Muscle layer of duodenum (tissue), 2 donors: ENCODE measurements around the gene SLC25A51.

ENCODE experiments used
- H3K27ac ChIP-seq: one replicate; pipeline ENCODE4 v1.7.0; 2013; ENCODE audit warnings: mild to moderate bottlenecking, low read length
- H3K27me3 ChIP-seq: one replicate; pipeline ENCODE4 v1.7.0; 2013; ENCODE audit warnings: low read depth, mild to moderate bottlenecking, control low read depth, low read length
- H3K36me3 ChIP-seq, 2 donors: one replicate each; pipeline ENCODE4 v1.7.0; 2013; ENCODE audit warnings: low read length in 2 of 2, control low read depth in 1 of 2, mild to moderate bottlenecking in 1 of 2; ENCODE audit not compliant: insufficient read depth in 2 of 2, control insufficient read depth in 1 of 2
- H3K4me1 ChIP-seq, 2 donors: one replicate each; pipeline ENCODE4 v1.7.0; 2013; ENCODE audit warnings: low read length in 2 of 2, mild to moderate bottlenecking in 2 of 2, control low read depth in 1 of 2, moderate library complexity in 1 of 2; ENCODE audit not compliant: insufficient read depth in 2 of 2, control insufficient read depth in 1 of 2
- H3K4me3 ChIP-seq, 2 donors: one replicate each; pipeline ENCODE4 v1.7.0; 2013; ENCODE audit warnings: low read length in 2 of 2, low read depth in 1 of 2, mild to moderate bottlenecking in 1 of 2
- H3K9me3 ChIP-seq, 2 donors: one replicate each; pipeline ENCODE4 v1.7.0; 2013; ENCODE audit warnings: low read length in 2 of 2, control low read depth in 1 of 2, mild to moderate bottlenecking in 1 of 2; ENCODE audit not compliant: control insufficient read depth in 1 of 2
- donor health status: healthy.

SLC25A51 gene

DNA sequence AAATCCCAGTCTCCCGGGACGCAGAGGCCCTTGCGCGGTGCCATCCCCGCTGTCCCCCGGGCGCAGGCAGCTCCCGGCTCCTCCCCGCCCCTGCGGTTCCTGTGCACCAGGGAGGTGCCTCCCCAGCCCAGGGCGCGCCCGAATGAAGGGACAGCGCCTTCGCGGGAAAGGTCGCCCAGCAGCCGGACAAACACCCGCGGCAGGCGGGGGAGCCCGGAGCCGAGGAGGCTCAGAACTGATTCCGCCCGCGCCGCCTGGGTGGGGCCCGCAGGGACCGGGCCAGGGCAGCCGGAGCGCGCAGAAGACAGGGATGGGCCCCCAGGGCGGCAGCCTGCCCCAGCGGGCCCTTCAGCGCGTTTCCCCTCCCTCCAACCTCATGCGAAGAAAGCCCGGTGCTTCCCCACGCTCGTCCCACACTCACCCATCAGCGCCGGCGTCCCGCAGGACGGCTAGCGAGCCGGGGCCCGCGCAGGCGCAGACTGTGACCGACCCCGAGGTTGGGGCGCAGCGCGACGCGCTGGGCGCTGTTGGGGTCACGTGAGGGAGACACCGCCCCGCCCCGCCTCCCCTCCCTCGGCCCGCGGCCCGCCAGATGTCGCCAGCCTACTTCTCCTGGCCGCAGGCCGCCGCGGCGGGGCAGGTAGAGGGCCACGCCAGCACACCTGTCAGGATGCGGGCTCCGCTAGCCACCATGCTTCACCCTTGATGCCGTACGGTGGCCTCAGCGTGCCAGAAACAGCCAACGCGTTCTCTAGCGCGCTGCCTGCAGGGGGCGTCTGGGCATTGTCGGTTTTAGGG lies at the start of gene SLC25A51:
Gene SLC25A51 (minus strand): TSS at position 481 of the 798 bp plus-strand sequence. CDS start 15,577 bp downstream, outside the sequence.
- Histone ChIP-seq H3K4me3 (peak within 1 kb of the TSS; percentile 89 to 97), H3K27ac (peak within 1 kb of the TSS; percentile 84), H3K36me3 (peaks cover 6% of the 10 kb centered on the region in 2 donors), H3K4me1 (peaks cover 0 to 22% of the 10 kb centered on the region in 2 donors), H3K27me3 (no peaks in the 10 kb centered on the region), H3K9me3 (no peaks in the 10 kb centered on the region)

DNA sequence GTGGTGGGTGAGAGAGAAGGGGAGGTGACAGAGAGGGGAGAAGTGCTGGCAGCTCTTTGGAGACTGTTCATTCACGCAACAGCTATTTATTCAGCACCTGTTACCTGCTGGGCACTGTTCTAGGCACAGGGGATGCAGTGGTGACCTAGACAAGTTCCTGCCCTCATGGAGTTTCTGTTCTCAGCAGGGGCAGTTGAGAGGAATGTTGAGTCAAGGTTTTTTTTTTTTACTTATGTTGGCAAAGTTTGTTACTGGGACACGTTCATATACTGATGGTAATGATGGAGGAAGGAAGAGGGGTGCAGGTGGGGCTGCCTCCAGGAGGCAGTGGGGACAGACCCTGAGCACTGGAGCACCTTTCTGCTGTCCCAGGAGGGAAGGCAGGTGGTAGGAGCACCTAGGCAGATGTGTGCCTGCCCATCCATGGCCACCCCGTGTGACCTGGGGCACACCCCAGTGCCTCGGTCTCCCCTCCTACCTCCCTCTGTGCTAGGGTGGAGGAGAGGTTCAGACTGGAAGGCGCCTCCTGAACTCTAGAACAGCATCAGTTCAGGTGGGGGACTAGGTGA lies 49.4 kb upstream of the SLC25A51 start:
- Histone ChIP-seq H3K27me3 (no peaks in the 10 kb centered on the region), H3K36me3 (peaks cover 9 to 19% of the 10 kb centered on the region in 2 donors), H3K4me1 (no peaks in the 10 kb centered on the region), H3K27ac (no peak overlapping the region), H3K4me3 (no peak overlapping the region), H3K9me3 (no peaks in the 10 kb centered on the region)

GRCh38 chr9:37952731-37953130 lies 48.8 kb upstream of the SLC25A51 start:
- no peaks in the 10 kb centered on the region for H3K4me1 ChIP-seq
- no peaks in the 10 kb centered on the region for H3K27me3 ChIP-seq
- H3K4me3 ChIP-seq = no peak overlapping the region
- peaks cover 13 to 19% of the 10 kb centered on the region in 2 donors for H3K36me3 ChIP-seq
- H3K27ac ChIP-seq = no peak overlapping the region
- no peaks in the 10 kb centered on the region for H3K9me3 ChIP-seq

DNA sequence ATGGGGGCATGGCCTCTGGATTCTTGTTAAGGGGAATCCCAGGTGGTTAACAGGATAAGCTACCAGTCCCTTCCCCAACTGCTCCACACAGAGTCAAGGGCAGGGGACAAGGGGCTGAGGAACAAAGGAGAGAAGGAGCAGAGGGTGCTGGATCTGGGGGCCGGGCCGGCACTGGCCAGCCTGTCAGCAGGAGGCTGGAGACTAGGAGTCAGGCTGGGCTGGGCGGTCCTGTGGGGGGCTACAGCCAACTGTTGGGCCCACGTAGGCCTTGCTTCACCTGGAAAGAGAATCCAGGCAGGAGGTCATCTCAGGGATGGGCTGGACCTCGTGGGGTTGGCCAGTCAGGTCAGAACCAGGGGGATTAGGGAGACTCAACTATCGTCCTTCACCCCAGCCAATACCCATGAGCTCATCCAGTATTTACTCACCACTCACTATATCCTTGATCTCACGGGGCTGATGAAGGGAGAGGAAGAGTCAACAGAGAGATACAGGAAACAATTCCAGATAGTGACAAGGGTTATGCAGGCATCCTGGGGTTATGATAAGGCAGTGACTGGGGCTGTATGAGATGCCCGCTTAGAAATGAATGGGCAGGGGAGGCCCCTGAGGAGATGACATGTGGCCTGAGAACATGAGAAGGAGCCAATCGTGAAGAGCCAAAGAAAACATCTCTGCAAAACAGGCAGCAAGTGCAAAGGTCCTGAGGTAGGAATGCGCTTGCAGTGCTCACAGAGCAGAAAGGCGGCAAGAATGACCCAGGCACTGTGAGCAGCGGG lies 47.9 kb upstream of the SLC25A51 start:
- Histone ChIP-seq H3K27me3 (no peaks in the 10 kb centered on the region), H3K36me3 (peaks cover 19% of the 10 kb centered on the region in 2 donors), H3K9me3 (no peaks in the 10 kb centered on the region), H3K27ac (no peak overlapping the region), H3K4me3 (no peak overlapping the region), H3K4me1 (no peaks in the 10 kb centered on the region)

DNA sequence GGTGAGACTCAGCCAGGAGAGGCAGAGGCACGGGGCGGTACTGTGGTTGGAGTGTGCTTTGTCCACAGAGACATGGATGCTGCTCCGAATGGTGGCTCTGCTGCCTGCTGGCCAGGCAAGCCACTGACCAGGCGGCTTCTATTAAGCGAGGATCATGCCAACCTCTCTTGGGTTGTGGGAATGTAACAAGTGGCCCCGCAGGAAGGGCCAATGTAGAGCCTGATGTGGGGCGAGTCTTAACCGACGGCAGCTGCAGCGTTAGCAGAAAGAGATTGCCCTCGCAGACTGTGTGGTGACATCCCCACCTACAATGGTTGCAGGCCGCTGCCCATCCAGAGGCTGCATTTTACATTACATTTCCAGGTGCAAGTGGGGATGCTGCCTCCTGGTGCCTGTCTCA lies 46.6 kb upstream of the SLC25A51 start:
- Histone ChIP-seq H3K9me3 (no peaks in the 10 kb centered on the region), H3K36me3 (peaks cover 19 to 24% of the 10 kb centered on the region in 2 donors), H3K27me3 (no peaks in the 10 kb centered on the region), H3K27ac (no peak overlapping the region), H3K4me3 (no peak overlapping the region), H3K4me1 (no peaks in the 10 kb centered on the region)

GRCh38 chr9:37949576-37949975 lies 45.6 kb upstream of the SLC25A51 start:
- H3K36me3 ChIP-seq = peaks cover 13 to 19% of the 10 kb centered on the region in 2 donors
- H3K27me3 ChIP-seq = no peaks in the 10 kb centered on the region
- H3K27ac ChIP-seq = no peak overlapping the region
- H3K9me3 ChIP-seq = no peaks in the 10 kb centered on the region
- no peak overlapping the region for H3K4me3 ChIP-seq
- peaks cover 0 to 3% of the 10 kb centered on the region in 2 donors for H3K4me1 ChIP-seq

DNA sequence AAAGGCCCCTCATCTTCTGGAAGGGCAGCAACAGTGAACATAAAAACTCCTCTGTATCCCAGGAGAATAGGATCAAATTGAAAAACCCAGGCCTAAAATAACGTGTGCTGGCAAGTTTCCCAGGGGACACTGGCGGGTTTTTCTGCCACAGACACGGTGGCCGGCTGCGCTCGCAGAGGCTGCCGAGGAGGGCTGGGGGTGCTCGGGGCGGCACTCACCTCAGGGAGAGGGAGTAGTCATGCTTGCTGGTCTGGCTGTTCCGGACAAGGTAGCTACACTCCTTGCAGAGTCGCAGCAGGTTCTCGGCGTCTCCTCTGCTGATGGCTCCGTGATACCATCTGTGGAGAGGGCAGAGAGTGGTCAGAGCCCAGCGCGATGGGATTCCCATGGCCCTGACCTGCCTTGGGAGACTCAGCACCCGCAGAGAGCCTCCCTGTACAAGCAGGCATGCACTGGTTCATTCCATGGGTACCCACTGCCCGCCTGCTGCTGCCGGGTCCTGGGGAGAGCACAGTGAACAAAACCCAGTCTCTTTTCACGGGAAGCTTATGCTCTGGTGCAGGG lies 44.6 kb upstream of the SLC25A51 start:
- Histone ChIP-seq H3K27ac (no peak overlapping the region), H3K4me3 (no peak overlapping the region)

DNA sequence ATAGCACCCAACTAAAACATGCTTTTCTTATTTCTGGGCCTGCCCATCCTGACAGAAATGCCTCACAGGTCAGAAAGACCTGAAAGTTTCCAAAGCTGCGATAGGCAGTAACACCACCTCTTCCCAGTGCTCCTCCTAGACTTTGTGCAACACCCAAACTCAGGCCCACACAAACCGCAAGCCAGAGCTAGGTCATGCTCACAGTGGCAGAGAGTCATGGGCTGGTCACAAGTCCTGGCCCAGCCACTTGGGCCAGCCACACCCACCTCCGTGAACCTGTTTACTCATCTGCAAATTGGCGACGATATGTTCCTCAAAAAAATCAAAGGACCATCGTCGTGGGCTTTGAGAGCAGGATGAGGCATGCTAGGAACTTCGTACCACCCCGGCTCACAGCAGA lies 44.0 kb upstream of the SLC25A51 start:
- H3K9me3 ChIP-seq = no peaks in the 10 kb centered on the region
- no peak overlapping the region for H3K4me3 ChIP-seq
- H3K4me1 ChIP-seq = peaks cover 3 to 19% of the 10 kb centered on the region in 2 donors
- H3K27ac ChIP-seq = no peak overlapping the region
- peaks cover 10 to 19% of the 10 kb centered on the region in 2 donors for H3K36me3 ChIP-seq
- H3K27me3 ChIP-seq = no peaks in the 10 kb centered on the region

More for the DNA sequence above, 44.6 kb upstream of the SLC25A51 start:
- Histone ChIP-seq H3K36me3 (peaks cover 10 to 19% of the 10 kb centered on the region in 2 donors), H3K4me1 (peaks cover 0 to 13% of the 10 kb centered on the region in 2 donors), H3K27me3 (no peaks in the 10 kb centered on the region), H3K9me3 (no peaks in the 10 kb centered on the region)

DNA sequence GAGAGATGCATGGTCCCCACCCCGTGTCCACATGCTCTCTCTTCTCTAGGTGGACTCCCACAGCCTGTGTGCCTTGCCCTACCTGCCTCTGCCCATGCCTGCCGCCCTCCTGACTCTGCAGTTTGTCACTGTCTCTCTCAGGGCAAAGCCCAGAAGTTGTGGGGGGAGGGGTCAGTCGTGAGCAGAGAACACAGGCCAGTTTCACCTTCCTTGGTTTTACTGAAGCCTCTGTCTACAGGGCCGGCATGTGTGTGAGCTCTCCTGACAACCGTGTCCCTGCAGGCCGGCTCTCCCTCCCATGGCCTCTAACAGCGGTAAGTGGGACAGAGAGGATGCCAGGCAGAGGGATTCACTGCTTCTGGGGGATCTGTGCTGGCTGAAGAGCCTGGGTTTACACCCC lies 43.5 kb upstream of the SLC25A51 start:
- Histone ChIP-seq H3K27me3 (no peaks in the 10 kb centered on the region), H3K27ac (no peak overlapping the region), H3K4me1 (peaks cover 3 to 21% of the 10 kb centered on the region in 2 donors), H3K36me3 (peaks cover 8 to 19% of the 10 kb centered on the region in 2 donors), H3K9me3 (no peaks in the 10 kb centered on the region), H3K4me3 (no peak overlapping the region)

DNA sequence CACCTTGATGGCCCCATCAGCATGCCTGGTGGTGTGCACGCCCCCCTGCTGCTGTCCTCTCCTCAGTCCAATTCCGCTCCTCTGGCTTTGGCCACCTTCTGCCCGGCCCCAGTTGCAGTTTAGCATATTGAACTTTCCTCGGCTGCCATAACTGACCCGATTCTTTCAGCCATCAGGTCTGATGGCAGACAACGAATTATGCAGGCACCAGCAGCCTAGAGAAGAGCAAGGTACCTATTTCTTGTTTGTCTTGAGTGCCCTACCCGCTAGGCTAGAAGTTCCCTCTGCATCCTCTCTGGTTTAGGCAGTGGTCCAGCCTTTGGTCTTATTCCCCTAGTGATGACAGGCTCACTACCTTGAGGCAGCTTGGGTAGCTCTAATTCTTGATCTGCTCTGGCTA lies 43.0 kb upstream of the SLC25A51 start:
- Histone ChIP-seq H3K27me3 (no peaks in the 10 kb centered on the region), H3K9me3 (no peaks in the 10 kb centered on the region), H3K27ac (no peak overlapping the region), H3K4me1 (peaks cover 3 to 21% of the 10 kb centered on the region in 2 donors), H3K4me3 (no peak overlapping the region), H3K36me3 (peaks cover 3 to 19% of the 10 kb centered on the region in 2 donors)

DNA sequence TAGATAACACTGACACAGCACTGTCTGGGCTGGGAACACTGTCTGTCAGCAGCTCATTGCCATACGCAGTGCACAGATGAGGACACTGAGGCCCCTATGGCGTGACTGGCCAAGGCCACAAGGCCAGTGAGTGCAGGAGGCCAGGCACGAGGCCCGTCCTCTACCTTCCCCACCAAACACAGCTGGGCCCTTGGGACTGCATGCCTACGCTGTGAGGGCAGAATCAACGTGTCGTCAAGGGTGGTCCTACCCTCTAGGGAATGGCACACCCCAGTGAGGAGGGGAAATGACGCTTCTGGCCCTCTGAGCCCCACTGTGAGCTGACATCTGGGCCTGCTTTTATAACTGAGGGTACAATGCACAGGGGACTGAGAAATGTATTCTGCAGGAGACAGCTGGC lies 42.1 kb upstream of the SLC25A51 start:
- Histone ChIP-seq H3K4me3 (no peak overlapping the region), H3K4me1 (peaks cover 3 to 21% of the 10 kb centered on the region in 2 donors), H3K27ac (no peak overlapping the region), H3K9me3 (no peaks in the 10 kb centered on the region), H3K27me3 (no peaks in the 10 kb centered on the region), H3K36me3 (peaks cover 0 to 19% of the 10 kb centered on the region in 2 donors)
